Stimulated activated CD4-positive, alpha-beta T cell treated with anti-CD3 and anti-CD28 coated beads, Interleukin-4, amount 100 ng/mL, for 24 hours (primary cell): ENCODE results near the gene PCDHGA12.
"Not testable (repeated sequence)": the region's sequence is repeated elsewhere in the genome, so short reads cannot be mapped to it uniquely, and the experiment has no call there.

Experiments used
- DNase-seq: peaks from one replicate; pipeline ENCODE4 v3.0.0-alpha.2; 2020

The PCDHGA12 gene

GRCh38 chr5:141409598-141410306 lies 20.6 kb upstream of the PCDHGA12 start:
- DNase-seq: no peak

- no peak for DNase-seq
These were observed 18.7 kb upstream of the PCDHGA12 start for GRCh38 chr5:141411575-141411974.

GRCh38 chr5:141412854-141413539 lies 17.3 kb upstream of the PCDHGA12 start, which contains the start of gene PCDHGA10:
Gene PCDHGA10, plus strand, starts transcription at chr5:141412987. Its CDS starts 189 bp downstream, at chr5:141413176.
- DNase-seq: peak; percentile 66

DNA sequence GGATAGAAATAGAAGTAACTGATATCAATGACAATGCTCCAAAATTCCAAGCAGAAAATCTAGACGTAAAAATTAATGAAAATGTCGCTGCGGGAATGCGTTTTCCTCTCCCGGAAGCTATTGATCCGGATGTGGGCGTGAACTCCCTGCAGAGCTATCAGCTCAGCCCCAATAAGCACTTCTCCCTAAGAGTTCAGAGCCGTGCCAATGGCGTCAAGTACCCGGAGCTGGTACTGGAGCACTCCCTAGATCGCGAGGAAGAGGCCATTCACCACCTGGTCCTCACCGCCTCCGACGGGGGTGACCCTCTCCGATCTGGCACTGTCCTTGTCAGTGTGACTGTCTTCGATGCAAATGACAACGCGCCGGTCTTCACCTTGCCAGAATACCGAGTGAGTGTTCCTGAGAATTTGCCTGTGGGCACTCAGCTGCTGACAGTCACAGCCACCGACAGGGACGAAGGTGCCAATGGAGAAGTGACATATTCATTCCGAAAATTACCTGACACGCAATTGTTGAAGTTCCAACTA lies 16.7 kb upstream of the PCDHGA12 start:
- DNase-seq: no peak

- not testable (repeated sequence) for DNase-seq
These were observed 15.6 kb upstream of the PCDHGA12 start for GRCh38 chr5:141414548-141415274.

- DNase-seq: not testable (repeated sequence)
These were observed 15.1 kb upstream of the PCDHGA12 start for GRCh38 chr5:141415275-141415618.

DNA sequence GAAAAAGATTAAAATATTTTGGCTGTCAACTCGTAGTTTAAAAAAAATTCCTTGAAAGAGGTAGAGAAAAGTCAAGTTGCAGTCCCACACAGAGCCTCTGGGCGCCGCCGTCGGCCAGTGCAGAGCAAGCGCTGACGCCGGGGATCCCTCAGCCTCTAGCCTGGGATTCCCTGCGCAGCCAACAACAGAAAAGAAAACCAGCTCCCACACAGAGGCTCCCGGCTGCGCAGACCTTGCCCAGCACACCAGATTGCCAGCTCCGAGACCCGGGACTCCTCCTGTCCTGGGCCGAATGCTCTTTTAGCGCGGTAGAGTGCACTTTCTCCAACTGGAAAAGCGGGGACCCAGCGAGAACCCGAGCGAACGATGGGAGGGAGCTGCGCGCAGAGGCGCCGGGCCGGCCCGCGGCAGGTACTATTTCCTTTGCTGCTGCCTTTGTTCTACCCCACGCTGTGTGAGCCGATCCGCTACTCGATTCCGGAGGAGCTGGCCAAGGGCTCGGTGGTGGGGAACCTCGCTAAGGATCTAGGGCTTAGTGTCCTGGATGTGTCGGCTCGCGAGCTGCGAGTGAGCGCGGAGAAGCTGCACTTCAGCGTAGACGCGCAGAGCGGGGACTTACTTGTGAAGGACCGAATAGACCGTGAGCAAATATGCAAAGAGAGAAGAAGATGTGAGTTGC lies 12.7 kb upstream of the PCDHGA12 start, which contains the start of gene PCDHGB7:
Gene PCDHGB7 (plus strand): TSS at position 184 of the 679 bp plus-strand sequence. CDS start 183 bp downstream, at position 367.
- DNase-seq: peak; percentile 49

- DNase-seq: no peak
These were observed 11.0 kb upstream of the PCDHGA12 start for GRCh38 chr5:141419074-141419880.

GRCh38 chr5:141420855-141421488 lies 9.3 kb upstream of the PCDHGA12 start, which contains the start of gene PCDHGA11:
Gene PCDHGA11, plus strand, starts transcription at chr5:141421051. Its CDS starts 177 bp downstream, at chr5:141421228.
- DNase-seq: peak; percentile 44

DNA sequence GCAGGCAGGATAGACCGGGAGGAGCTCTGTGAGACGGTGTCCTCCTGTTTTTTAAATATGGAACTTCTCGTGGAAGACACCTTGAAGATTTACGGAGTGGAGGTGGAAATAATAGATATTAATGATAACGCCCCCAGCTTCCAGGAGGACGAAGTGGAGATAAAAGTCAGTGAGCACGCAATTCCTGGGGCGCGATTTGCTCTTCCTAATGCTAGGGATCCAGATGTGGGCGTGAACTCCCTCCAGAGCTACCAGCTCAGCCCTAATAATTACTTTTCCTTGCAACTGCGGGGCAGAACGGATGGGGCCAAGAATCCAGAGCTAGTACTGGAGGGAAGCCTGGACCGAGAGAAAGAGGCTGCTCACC lies 8.8 kb upstream of the PCDHGA12 start:
- no peak for DNase-seq

- no peak for DNase-seq
These were observed 7.5 kb upstream of the PCDHGA12 start for GRCh38 chr5:141422742-141423291.

- DNase-seq: no peak
These were observed 2.4 kb upstream of the PCDHGA12 start for GRCh38 chr5:141427783-141428426.

DNA sequence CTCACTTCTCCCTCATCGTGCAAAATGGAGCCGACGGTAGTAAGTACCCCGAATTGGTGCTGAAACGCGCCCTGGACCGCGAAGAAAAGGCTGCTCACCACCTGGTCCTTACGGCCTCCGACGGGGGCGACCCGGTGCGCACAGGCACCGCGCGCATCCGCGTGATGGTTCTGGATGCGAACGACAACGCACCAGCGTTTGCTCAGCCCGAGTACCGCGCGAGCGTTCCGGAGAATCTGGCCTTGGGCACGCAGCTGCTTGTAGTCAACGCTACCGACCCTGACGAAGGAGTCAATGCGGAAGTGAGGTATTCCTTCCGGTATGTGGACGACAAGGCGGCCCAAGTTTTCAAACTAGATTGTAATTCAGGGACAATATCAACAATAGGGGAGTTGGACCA lies 979 bp downstream of the PCDHGA12 start:
- DNase-seq: no peak

GRCh38 chr5:141432308-141432707 lies 2.0 kb downstream of the PCDHGA12 start:
- not testable (repeated sequence) for DNase-seq

GRCh38 chr5:141432726-141433125 lies 2.4 kb downstream of the PCDHGA12 start:
- not testable (repeated sequence) for DNase-seq

GRCh38 chr5:141434006-141434405 lies 3.7 kb downstream of the PCDHGA12 start:
- no peak for DNase-seq

DNA sequence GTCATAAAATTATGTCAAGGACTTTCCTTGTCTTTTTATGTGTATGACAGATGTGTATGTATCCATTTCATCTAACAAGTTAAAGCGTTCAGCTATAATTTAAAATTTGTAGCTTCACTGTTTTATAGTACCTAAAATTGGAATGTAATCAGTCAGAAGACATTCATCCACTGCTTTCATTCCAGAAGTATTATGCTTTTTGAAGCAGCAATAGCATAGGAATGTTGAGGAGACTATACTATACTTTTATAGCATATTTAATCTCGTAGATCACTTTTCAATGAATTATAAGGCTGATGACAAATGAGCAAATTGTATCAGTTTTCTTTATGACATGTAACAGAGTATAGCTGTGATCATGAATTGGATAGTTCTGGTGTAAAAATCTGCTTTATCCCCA lies 6.9 kb downstream of the PCDHGA12 start:
- no peak for DNase-seq

DNA sequence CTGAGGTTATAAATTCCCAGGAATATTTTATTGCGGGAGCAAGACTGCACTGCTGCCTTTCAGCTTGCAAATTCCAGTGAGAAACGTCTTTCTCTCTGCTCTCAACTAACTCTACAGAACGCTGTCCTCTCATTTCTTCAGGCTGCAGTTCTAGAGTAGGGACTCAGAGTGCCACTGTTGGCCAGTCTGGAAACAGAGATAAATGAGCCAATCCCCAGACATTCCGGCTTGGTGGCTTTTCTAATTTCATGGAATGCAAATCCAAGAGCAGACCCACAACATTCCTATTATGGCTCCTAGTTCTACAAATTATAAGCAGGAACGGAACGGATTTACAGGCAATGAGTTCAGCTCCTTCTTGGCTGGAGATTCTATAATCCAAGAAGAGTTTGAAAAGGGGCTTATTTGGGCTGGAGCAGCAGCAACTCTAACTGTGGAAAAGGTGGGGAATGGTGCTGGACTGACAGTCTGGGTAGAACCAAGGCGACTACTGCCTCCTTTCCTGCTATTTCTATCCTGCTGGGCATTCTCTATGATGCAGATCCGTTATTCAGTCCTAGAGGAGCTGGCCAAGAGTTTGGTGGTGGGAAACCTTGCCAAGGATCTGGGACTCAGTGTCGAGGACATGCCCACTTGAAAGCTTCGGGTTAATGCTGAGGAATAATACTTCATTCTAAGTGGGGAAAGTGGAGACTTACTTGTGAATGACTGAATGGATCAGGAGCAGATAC lies 9.3 kb downstream of the PCDHGA12 start:
- no peak for DNase-seq

DNA sequence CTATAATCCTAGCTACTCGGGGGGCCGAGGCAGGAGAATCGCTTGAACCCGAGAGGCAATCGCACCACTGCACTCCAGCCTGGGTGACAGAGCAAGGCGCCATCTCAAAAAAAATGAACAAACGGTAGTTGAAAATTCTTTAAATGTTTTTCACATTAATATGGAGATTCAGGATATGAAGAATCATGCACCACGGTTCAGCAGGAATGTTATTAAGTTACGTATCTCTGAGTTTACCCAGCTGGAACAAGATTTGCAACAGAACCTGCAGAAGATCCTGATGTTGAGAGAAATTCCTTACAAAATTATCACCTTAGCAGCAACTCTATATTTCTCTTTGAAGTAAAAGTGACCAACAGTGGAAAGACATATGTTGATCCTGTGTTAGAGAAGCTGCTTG lies 10.0 kb downstream of the PCDHGA12 start:
- no peak for DNase-seq
